GM10266 (cell line): Measurements from ENCODE around the gene FUT6.

Source experiments
- DNase-seq: peaks from one replicate; pipeline ENCODE4 v3.0.0; 2012; ENCODE audit errors: extremely low spot score
- CTCF ChIP-seq: IDR thresholded peaks from 2 replicates; pipeline ENCODE4 v1.5.1; 2012; ENCODE audit warnings: mild to moderate bottlenecking, low read depth; ENCODE audit not compliant: control insufficient read depth, insufficient read depth; ENCODE audit errors: missing control alignments

Gene FUT6

GRCh38 chr19:5789351-5789761 lies 50.1 kb downstream of the FUT6 start:
- TF ChIP-seq CTCF: no peak
- DNase-seq: no peak

- no peak for DNase-seq
- TF ChIP-seq CTCF: no peak
Observed at GRCh38 chr19:5788422-5788821, 51.1 kb downstream of the FUT6 start.

GRCh38 chr19:5787409-5788182 lies 51.9 kb downstream of the FUT6 start:
- TF ChIP-seq CTCF: no peak
- no peak for DNase-seq

GRCh38 chr19:5786593-5787408 lies 52.7 kb downstream of the FUT6 start:
- TF ChIP-seq CTCF: no peak
- no peak for DNase-seq

- no peak for TF ChIP-seq CTCF
- no peak for DNase-seq
Observed at GRCh38 chr19:5785423-5785822, 54.1 kb downstream of the FUT6 start.

GRCh38 chr19:5784581-5785147 lies 54.8 kb downstream of the FUT6 start, which contains the start of gene PRR22:
TSS of gene PRR22 (minus strand) at chr19:5784746. CDS start at chr19:5784660, 86 bp downstream.
- no peak for TF ChIP-seq CTCF
- no peak for DNase-seq
